Measurements from ENCODE around the gene PIAS1. TPM values are rescaled to one million over a fixed set of nuclear protein-coding genes. Genes with fewer than 3 reads are reported as not detected.

Gene PIAS1
- total RNA-seq, 1 experiment from 2014 or later: 29.7 TPM

DNA sequence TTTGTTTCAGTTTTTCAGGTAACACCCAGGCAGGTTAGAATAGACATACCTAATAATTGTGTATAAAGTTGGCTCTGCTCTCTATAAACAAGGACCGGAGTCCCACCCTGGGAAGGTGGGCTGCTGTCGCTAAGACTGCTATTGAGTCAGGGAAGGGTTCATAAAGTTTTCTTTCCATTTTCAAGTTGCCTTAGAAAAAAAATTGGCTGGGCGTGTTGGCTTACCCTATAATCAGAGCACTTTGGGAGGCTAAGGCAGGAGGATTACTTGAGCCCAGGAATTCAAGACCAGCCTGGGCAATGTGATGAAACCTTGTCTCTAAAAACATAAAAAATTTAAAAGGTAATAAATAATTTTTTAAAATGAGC lies 11.3 kb upstream of the PIAS1 start:
- Mint-ChIP-seq H3K27ac (no peak overlapping the region), H3K4me3 (no peak overlapping the region), H3K27me3 (ENCODE audit: low read depth) (no peaks in the 10 kb centered on the region), H3K9me3 (peaks cover 24% of the 10 kb centered on the region), H3K4me1 (no peaks in the 10 kb centered on the region), H3K36me3 (no peaks in the 10 kb centered on the region)
- ChIA-PET CTCF (no interaction called here), POLR2A (no interaction called here)
- no peak for TF ChIP-seq SP1 (CRISPR knock-in tag; conservative IDR thresholded peaks at IDR 0.05)
- no peak for TF ChIP-seq JAZF1 (CRISPR knock-in tag; IDR thresholded peaks at IDR 0.05)
- TF ChIP-seq NR3C1 (CRISPR knock-in tag; conservative IDR thresholded peaks at IDR 0.05; ENCODE audit: low read depth): no peak
- TF ChIP-seq, protein P1, sequence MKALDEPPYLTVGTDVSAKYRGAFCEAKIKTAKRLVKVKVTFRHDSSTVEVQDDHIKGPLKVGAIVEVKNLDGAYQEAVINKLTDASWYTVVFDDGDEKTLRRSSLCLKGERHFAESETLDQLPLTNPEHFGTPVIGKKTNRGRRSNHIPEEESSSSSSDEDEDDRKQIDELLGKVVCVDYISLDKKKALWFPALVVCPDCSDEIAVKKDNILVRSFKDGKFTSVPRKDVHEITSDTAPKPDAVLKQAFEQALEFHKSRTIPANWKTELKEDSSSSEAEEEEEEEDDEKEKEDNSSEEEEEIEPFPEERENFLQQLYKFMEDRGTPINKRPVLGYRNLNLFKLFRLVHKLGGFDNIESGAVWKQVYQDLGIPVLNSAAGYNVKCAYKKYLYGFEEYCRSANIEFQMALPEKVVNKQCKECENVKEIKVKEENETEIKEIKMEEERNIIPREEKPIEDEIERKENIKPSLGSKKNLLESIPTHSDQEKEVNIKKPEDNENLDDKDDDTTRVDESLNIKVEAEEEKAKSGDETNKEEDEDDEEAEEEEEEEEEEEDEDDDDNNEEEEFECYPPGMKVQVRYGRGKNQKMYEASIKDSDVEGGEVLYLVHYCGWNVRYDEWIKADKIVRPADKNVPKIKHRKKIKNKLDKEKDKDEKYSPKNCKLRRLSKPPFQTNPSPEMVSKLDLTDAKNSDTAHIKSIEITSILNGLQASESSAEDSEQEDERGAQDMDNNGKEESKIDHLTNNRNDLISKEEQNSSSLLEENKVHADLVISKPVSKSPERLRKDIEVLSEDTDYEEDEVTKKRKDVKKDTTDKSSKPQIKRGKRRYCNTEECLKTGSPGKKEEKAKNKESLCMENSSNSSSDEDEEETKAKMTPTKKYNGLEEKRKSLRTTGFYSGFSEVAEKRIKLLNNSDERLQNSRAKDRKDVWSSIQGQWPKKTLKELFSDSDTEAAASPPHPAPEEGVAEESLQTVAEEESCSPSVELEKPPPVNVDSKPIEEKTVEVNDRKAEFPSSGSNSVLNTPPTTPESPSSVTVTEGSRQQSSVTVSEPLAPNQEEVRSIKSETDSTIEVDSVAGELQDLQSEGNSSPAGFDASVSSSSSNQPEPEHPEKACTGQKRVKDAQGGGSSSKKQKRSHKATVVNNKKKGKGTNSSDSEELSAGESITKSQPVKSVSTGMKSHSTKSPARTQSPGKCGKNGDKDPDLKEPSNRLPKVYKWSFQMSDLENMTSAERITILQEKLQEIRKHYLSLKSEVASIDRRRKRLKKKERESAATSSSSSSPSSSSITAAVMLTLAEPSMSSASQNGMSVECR (CRISPR knock-in tag; IDR thresholded peaks at IDR 0.05; ENCODE audit: borderline replicate concordance): no peak
- TF ChIP-seq NFATC4 (CRISPR knock-in tag; IDR thresholded peaks at IDR 0.05): no peak
- TF ChIP-seq, protein P2, sequence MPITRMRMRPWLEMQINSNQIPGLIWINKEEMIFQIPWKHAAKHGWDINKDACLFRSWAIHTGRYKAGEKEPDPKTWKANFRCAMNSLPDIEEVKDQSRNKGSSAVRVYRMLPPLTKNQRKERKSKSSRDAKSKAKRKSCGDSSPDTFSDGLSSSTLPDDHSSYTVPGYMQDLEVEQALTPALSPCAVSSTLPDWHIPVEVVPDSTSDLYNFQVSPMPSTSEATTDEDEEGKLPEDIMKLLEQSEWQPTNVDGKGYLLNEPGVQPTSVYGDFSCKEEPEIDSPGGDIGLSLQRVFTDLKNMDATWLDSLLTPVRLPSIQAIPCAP (CRISPR knock-in tag; IDR thresholded peaks at IDR 0.05): no peak
- TF ChIP-seq NFYB (CRISPR knock-in tag; conservative IDR thresholded peaks at IDR 0.05; ENCODE audit: low read depth): no peak
- no peak for TF ChIP-seq CREM (CRISPR knock-in tag; IDR thresholded peaks at IDR 0.05)
- no peak for TF ChIP-seq OVOL2 (CRISPR knock-in tag; IDR thresholded peaks at IDR 0.05; ENCODE audit: borderline replicate concordance)
- no peak for TF ChIP-seq ZNF263 (CRISPR knock-in tag; IDR thresholded peaks at IDR 0.05; ENCODE audit: low read depth)
- no peak for TF ChIP-seq USF2 (CRISPR knock-in tag; IDR thresholded peaks at IDR 0.05)
- no peak for TF ChIP-seq SMAD3 (CRISPR knock-in tag; IDR thresholded peaks at IDR 0.05; ENCODE audit: borderline replicate concordance)
- TF ChIP-seq EMX1 (CRISPR knock-in tag; IDR thresholded peaks at IDR 0.05): no peak
- TF ChIP-seq ZNF138 (CRISPR knock-in tag; conservative IDR thresholded peaks at IDR 0.05): no peak
- TF ChIP-seq TCF7 (CRISPR knock-in tag; IDR thresholded peaks at IDR 0.05; ENCODE audit: low read depth): no peak
- TF ChIP-seq, protein P3, sequence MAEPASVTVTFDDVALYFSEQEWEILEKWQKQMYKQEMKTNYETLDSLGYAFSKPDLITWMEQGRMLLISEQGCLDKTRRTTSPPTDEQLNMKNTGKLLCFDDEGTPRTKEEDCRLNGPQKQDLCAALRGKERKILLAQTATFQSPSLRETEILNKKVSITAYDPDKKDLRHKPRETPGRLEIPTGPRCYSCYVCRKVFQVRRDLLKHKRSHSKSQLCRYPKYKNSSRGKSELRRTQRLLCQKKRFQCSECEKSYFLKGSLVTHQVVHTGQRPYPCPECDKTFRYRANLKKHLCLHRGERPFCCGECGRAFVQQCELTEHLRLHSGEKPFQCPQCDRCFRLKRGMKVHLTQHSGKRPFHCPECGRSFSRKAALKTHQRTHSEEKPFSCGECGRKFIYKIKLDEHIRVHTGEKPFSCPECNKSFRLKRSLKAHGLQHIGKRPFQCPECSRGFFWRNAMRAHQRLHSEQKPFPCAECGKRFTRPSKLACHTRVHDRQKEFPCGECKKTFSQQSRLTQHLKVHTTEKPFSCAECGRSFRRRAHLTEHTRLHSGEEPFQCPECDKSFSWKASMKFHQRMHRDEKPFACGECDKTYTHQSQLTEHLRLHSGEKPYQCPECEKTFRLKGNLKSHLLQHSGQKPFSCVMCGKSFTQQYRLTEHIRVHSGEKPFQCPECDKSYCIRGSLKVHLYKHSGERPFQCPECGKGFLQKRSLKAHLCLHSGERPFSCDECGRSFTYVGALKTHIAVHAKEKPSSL (CRISPR knock-in tag; conservative IDR thresholded peaks at IDR 0.05): no peak
- no peak for TF ChIP-seq ZBTB21 (CRISPR knock-in tag; IDR thresholded peaks at IDR 0.05; ENCODE audit: borderline replicate concordance)
- no peak for TF ChIP-seq GABPB1 (CRISPR knock-in tag; IDR thresholded peaks at IDR 0.05)
- TF ChIP-seq, protein P4, sequence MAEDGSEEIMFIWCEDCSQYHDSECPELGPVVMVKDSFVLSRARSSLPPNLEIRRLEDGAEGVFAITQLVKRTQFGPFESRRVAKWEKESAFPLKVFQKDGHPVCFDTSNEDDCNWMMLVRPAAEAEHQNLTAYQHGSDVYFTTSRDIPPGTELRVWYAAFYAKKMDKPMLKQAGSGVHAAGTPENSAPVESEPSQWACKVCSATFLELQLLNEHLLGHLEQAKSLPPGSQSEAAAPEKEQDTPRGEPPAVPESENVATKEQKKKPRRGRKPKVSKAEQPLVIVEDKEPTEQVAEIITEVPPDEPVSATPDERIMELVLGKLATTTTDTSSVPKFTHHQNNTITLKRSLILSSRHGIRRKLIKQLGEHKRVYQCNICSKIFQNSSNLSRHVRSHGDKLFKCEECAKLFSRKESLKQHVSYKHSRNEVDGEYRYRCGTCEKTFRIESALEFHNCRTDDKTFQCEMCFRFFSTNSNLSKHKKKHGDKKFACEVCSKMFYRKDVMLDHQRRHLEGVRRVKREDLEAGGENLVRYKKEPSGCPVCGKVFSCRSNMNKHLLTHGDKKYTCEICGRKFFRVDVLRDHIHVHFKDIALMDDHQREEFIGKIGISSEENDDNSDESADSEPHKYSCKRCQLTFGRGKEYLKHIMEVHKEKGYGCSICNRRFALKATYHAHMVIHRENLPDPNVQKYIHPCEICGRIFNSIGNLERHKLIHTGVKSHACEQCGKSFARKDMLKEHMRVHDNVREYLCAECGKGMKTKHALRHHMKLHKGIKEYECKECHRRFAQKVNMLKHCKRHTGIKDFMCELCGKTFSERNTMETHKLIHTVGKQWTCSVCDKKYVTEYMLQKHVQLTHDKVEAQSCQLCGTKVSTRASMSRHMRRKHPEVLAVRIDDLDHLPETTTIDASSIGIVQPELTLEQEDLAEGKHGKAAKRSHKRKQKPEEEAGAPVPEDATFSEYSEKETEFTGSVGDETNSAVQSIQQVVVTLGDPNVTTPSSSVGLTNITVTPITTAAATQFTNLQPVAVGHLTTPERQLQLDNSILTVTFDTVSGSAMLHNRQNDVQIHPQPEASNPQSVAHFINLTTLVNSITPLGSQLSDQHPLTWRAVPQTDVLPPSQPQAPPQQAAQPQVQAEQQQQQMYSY (CRISPR knock-in tag; IDR thresholded peaks at IDR 0.05): no peak
- TF ChIP-seq ZSCAN18 (CRISPR knock-in tag; IDR thresholded peaks at IDR 0.05): no peak
- ATAC-seq (no peak), DNase-seq (ENCODE audit: low spot score) (no peak)

Measured in WTC11 (cell line).